Measurements from ENCODE around the gene RNF121.

- TF ChIP-seq CTCF (IDR thresholded peaks at IDR 0.05) (no peak), POLR2A (IDR thresholded peaks at IDR 0.05) (no peak)
Measured at GRCh38 chr11:71994786-71995185, 65.9 kb downstream of the RNF121 start.
